ENCODE data around the gene TMEM44.
"Not testable (repeated sequence)": the region's sequence is repeated elsewhere in the genome, so short reads cannot be mapped to it uniquely, and the experiment has no call there.

The TMEM44 gene

GRCh38 chr3:194606163-194606562 is 27.1 kb downstream of the TMEM44 start (continued):
- no peak for TF ChIP-seq PRDM6 (tag by site-specific recombination; IDR thresholded peaks at IDR 0.05)
- no peak for TF ChIP-seq ZNF561 (tag by site-specific recombination; IDR thresholded peaks at IDR 0.05; ENCODE audit: borderline replicate concordance)
- TF ChIP-seq ZNF510 (tag by site-specific recombination; IDR thresholded peaks at IDR 0.05; ENCODE audit: insufficient replicate concordance): no peak

- H3K9me3 ChIP-seq (ENCODE audit: control insufficient read depth, insufficient read depth, low read depth, low read length); H3K27ac ChIP-seq (ENCODE audit: extremely low read depth, low read depth, low read length); H3K4me1 ChIP-seq (ENCODE audit: control insufficient read depth, insufficient read depth, low read length); H3K4me3 ChIP-seq (ENCODE audit: low read depth, low read length); H3K36me3 ChIP-seq (ENCODE audit: control insufficient read depth in 2 of 2, insufficient read depth in 1 of 2, low read length in 2 of 2); POLR2A ChIA-PET: not testable (repeated sequence)
- CTCF ChIA-PET: interaction anchor here (0.6 to 0.9 kb wide), 3 partner anchors 11 to 31 kb away, joined by 4 read pairs; no protein-coding TSS in a partner anchor
These were observed 27.9 kb downstream of the TMEM44 start for GRCh38 chr3:194605314-194605713.

- Histone ChIP-seq H3K4me1 (ENCODE audit: control insufficient read depth, insufficient read depth, low read length) (no peaks in the 10 kb centered on the region), H3K4me3 (ENCODE audit: low read depth, low read length) (no peak overlapping the region), H3K27ac (ENCODE audit: extremely low read depth, low read depth, low read length) (no peak overlapping the region), H3K36me3 (ENCODE audit: control insufficient read depth in 2 of 2, insufficient read depth in 1 of 2, low read length in 2 of 2) (peaks cover 0 to 5% of the 10 kb centered on the region in 2 experiments; a peak in 1 of 3 replicates), H3K9me3 (ENCODE audit: control insufficient read depth, insufficient read depth, low read depth, low read length) (no peaks in the 10 kb centered on the region)
- ChIA-PET CTCF (interaction anchor here (0.6 to 1.0 kb wide), 5 partner anchors 9 to 31 kb away, joined by 3 to 4 read pairs (median 4); no protein-coding TSS in a partner anchor), POLR2A (interaction anchor here (0.8 kb wide), 1 partner anchor 27 kb away, joined by 3 read pairs; no protein-coding TSS in a partner anchor)
- TF ChIP-seq ZNF776 (tag by site-specific recombination; IDR thresholded peaks at IDR 0.05; ENCODE audit: borderline replicate concordance): no peak
- no peak for TF ChIP-seq ZNF513 (tag by site-specific recombination; IDR thresholded peaks at IDR 0.05)
- TF ChIP-seq ZNF175 (tag by site-specific recombination; IDR thresholded peaks at IDR 0.05): no peak
- no peak for TF ChIP-seq ZBTB48 (tag by site-specific recombination; IDR thresholded peaks at IDR 0.05)
- TF ChIP-seq SALL2 (tag by site-specific recombination; IDR thresholded peaks at IDR 0.05; ENCODE audit: borderline replicate concordance): no peak
- no peak for TF ChIP-seq ZFHX2 (tag by site-specific recombination; conservative IDR thresholded peaks at IDR 0.05)
- no peak for TF ChIP-seq ZNF157 (tag by site-specific recombination; IDR thresholded peaks at IDR 0.05)
- no peak for TF ChIP-seq ZNF350 (tag by site-specific recombination; IDR thresholded peaks at IDR 0.05)
- no peak for TF ChIP-seq ZNF169 (tag by site-specific recombination; IDR thresholded peaks at IDR 0.05)
- no peak for TF ChIP-seq ZNF837 (tag by site-specific recombination; IDR thresholded peaks at IDR 0.05)
- TF ChIP-seq SETDB1 (IDR thresholded peaks at IDR 0.05; ENCODE audit: insufficient read length, low read length): no peak
- no peak for TF ChIP-seq ZNF596 (tag by site-specific recombination; IDR thresholded peaks at IDR 0.05)
- no peak for TF ChIP-seq CTCF (tag by site-specific recombination; IDR thresholded peaks at IDR 0.05)
- no peak for TF ChIP-seq GLI4 (tag by site-specific recombination; IDR thresholded peaks at IDR 0.05)
- TF ChIP-seq ELK4 (IDR thresholded peaks at IDR 0.05; ENCODE audit: borderline replicate concordance, low read depth, low read length): no peak
These were observed 28.4 kb downstream of the TMEM44 start for GRCh38 chr3:194604837-194605236.

Data from HEK293 (cell line).